ENCODE measurements around the gene RUNDC3A.

Gene RUNDC3A

DNA sequence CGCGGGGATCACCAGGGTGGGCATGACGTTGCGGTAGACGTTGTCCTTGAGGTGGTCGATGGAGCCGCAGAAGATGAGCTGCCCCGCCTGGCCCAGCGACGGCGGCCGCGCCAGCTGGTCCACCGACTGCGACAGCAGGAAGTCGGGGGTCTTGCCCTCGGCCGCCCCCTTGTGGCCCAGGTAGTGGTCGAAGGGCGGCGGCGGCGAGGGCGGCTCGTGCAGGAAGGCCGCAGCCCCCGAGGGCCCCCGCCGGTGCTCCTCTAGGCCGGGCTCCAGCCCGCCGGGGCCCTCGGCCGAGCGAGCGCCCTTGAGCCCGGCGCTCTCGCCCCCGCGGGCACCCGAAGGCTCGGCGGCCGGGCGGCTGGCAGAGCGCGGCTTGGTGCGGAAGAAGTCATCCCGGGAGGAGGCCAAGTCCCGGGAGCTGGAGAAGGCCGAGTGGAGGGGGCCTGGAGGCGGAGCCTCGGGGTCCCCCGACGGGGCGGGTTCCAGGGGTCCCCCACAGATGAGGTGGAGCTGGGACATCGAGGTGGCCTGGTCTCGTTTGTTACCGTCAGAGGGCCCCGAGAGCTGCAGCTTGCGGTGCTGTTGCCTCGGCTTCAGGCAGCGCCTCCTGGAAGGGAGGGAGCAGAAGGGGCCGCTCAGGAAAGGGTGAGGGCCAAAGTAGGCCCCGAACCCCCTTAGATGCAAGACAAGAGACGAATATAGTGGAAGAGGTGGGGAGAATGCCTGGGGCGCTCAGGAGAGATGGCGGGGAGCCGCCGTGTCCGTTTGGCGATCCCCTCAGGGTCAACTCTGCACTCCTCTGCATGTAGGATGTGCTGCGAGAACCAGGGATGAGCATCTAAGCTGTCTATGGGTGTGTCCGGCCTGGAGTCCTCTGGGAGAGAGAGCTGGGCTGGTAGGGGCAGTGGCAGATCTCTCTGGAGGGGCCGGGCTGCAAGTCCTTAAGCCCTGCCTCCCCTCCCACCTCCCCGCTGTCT lies 46.5 kb downstream of the RUNDC3A start:
- TF ChIP-seq, protein P1, sequence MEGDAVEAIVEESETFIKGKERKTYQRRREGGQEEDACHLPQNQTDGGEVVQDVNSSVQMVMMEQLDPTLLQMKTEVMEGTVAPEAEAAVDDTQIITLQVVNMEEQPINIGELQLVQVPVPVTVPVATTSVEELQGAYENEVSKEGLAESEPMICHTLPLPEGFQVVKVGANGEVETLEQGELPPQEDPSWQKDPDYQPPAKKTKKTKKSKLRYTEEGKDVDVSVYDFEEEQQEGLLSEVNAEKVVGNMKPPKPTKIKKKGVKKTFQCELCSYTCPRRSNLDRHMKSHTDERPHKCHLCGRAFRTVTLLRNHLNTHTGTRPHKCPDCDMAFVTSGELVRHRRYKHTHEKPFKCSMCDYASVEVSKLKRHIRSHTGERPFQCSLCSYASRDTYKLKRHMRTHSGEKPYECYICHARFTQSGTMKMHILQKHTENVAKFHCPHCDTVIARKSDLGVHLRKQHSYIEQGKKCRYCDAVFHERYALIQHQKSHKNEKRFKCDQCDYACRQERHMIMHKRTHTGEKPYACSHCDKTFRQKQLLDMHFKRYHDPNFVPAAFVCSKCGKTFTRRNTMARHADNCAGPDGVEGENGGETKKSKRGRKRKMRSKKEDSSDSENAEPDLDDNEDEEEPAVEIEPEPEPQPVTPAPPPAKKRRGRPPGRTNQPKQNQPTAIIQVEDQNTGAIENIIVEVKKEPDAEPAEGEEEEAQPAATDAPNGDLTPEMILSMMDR (IDR thresholded peaks at IDR 0.05) = no peak
- peak overlapping the region in 1 of 2 donors; percentile 61 for H3K27ac ChIP-seq
- peak overlapping the region; percentile 74 for H3K4me3 ChIP-seq
- no peak for DNase-seq (ENCODE audit: low spot score)

DNA sequence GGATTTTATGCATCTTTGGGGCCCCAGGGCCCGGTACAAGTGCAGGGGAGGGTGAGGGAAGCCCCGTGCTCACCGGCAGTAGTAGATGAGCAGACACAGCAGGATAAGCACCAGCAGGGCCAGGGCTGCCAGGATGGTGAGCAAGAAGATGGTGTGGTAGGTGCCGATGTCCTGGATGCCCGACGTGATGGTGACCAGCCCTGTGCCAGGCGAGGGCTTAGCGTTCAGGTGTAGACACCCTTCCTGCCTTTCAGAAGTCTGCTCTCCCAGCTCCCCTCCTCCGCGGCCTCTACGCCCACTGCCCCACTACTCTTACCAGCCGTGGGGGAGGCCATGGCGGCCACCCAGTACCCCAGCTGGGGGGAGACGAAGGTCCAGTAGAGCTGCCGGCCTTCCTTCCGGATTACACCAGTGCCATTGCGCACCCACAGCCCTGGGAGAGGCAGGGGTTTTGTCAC lies 47.3 kb downstream of the RUNDC3A start:
- H3K27ac ChIP-seq = no peak overlapping the region
- TF ChIP-seq, protein P1 (IDR thresholded peaks at IDR 0.05) = no peak
- DNase-seq (ENCODE audit: low spot score) = no peak
- H3K4me3 ChIP-seq = no peak overlapping the region

DNA sequence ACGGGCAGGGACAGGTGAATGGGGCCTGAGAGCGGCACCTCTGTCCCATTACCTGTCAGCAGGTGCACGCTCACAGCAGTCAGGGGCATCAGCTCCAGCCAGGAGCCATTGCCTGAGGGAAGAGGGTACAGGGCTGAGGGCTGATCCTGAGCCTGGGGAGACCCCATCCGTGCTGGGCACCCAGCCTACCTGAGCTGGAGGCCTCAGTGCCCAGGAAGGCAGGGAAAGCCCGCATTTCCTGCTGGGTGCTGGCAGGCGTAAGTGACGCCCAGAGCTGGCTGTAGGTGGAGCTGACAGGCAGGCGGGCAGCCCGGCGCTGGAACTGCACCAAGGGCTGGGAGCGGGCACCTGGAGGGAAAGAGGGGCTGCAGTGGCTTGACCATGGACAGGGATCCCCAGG lies 47.8 kb downstream of the RUNDC3A start:
- no peak overlapping the region for H3K4me3 ChIP-seq
- H3K27ac ChIP-seq = no peak overlapping the region
- TF ChIP-seq, protein P1 (IDR thresholded peaks at IDR 0.05) = no peak
- no peak for DNase-seq (ENCODE audit: low spot score)

DNA sequence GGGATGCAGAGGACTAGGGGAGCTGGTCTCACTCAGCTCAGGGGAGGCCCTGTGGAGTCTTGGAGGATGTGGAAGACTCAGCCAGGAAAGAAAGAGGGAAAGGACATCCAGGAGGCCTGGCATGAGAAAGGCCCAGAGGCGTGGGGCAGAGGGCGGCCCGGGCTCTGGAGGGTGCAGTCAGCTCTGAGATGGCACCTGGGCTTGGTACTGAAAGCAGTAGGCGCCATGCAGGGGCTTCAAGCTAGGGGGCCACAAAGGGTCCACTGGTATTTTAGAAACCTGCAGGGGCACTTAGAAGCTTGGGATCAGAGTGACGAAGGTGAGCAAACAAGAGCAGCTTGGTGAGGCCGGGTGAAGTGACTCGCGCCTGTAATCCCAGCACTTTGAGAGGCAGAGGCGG lies 49.7 kb downstream of the RUNDC3A start:
- DNase-seq (ENCODE audit: low spot score) = no peak
- TF ChIP-seq, protein P1 (IDR thresholded peaks at IDR 0.05) = no peak
- Histone ChIP-seq H3K4me3 (no peak overlapping the region), H3K27ac (no peak overlapping the region)

DNA sequence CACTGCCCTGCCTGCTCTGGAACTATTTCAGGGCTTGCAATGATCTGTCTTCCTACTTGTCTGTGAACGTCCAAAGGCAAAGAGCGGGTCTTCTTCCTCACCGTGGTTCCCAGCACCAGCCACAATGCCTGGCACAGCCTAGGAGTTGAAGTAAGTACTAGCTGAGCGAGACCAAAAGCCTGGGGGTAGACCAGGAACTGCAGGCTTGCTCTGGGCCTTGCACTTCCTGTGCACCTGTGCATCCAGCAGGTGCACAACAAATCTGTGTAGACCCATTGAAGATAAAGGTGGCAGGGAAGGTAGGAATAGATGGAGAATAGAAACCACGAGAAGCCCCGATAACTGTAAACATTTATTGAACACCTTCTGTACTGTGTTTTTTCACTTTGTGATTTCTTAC lies 50.6 kb downstream of the RUNDC3A start:
- TF ChIP-seq, protein P1 (IDR thresholded peaks at IDR 0.05) = no peak
- H3K4me3 ChIP-seq = no peak overlapping the region
- H3K27ac ChIP-seq = no peak overlapping the region
- DNase-seq (ENCODE audit: low spot score) = no peak

DNA sequence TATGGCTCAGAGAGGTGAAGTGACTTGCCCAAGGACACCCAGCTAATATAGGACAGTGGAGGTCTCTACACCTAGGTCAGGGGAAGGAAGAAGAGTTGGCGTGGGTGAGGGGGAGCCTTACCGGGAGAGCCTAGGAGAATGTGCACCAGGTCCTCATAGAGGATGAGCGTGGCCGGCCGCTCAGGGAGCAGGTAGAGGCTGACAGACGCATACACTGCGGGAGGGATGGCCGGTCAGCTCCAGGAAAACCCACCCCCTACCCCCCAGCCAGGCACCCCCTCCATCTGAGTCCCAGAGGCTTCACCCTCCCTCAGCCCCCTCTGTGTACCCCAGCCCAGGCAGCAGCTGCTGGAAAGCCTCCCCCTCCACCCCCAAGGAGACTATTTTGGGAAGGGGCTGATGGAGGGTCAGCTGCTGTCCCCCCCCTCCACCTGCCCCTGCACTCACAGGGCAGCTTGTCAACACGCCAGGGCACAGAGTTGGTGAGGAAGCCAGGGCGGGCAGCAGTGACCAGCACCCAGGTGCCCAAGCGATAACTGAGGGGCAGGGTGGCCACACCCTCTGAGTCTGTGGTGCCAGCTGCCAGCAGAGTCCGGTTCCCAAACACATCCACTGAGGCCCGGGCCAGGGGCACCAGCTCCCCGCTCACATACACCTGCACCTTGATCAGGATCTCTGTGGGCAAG lies 51.2 kb downstream of the RUNDC3A start:
- DNase-seq (ENCODE audit: low spot score) = no peak
- TF ChIP-seq, protein P1 (IDR thresholded peaks at IDR 0.05) = no peak
- no peak overlapping the region for H3K27ac ChIP-seq
- no peak overlapping the region for H3K4me3 ChIP-seq

Measured in coronary artery (tissue), 2 donors.